Parathyroid adenoma (tissue), 2 donors: ENCODE data around the gene RAP2C.

ENCODE experiments used
- H2AFZ ChIP-seq: fragments of 300-600 bp; sonication (generic); one replicate; pipeline ENCODE4 v1.7.0; 2017; ENCODE audit warnings: antibody characterized with exemption, mild to moderate bottlenecking
- H3K27ac ChIP-seq: fragments of 300-600 bp; sonication (generic); one replicate; pipeline ENCODE4 v1.7.0; 2017
- H3K27me3 ChIP-seq: fragments of 300-600 bp; sonication (generic); one replicate; pipeline ENCODE4 v1.7.0; 2017; ENCODE audit warnings: low read length; ENCODE audit not compliant: control insufficient read depth, insufficient read depth
- H3K36me3 ChIP-seq: fragments of 300-600 bp; sonication (generic); one replicate; pipeline ENCODE4 v1.7.0; 2017; ENCODE audit warnings: low read length; ENCODE audit not compliant: control insufficient read depth, insufficient read depth
- H3K4me1 ChIP-seq: fragments of 300-600 bp; sonication (generic); one replicate; pipeline ENCODE4 v1.7.0; 2017; ENCODE audit warnings: control low read depth
- H3K4me2 ChIP-seq: fragments of 300-600 bp; sonication (generic); one replicate; pipeline ENCODE4 v1.7.0; 2017; ENCODE audit warnings: low read length
- H3K4me3 ChIP-seq: fragments of 300-600 bp; sonication (generic); one replicate; pipeline ENCODE4 v1.7.0; 2017; ENCODE audit warnings: low read depth, low read length
- H3K79me2 ChIP-seq: fragments of 300-600 bp; sonication (generic); one replicate; pipeline ENCODE4 v1.7.0; 2017; ENCODE audit warnings: control low read depth
- H3K9ac ChIP-seq: fragments of 300-600 bp; sonication (generic); one replicate; pipeline ENCODE4 v1.7.0; 2017; ENCODE audit warnings: mild to moderate bottlenecking
- H3K9me3 ChIP-seq: fragments of 300-600 bp; sonication (generic); one replicate; pipeline ENCODE4 v1.7.0; 2017; ENCODE audit warnings: low read length; ENCODE audit not compliant: control insufficient read depth
- CTCF ChIP-seq: fragments of 300-600 bp; sonication (generic); IDR thresholded peaks from one replicate; pipeline ENCODE4 v1.7.0; 2017; ENCODE audit warnings: antibody characterized with exemption, mild to moderate bottlenecking
- donor health status: primary hyperparathyroidism.

RAP2C gene

DNA sequence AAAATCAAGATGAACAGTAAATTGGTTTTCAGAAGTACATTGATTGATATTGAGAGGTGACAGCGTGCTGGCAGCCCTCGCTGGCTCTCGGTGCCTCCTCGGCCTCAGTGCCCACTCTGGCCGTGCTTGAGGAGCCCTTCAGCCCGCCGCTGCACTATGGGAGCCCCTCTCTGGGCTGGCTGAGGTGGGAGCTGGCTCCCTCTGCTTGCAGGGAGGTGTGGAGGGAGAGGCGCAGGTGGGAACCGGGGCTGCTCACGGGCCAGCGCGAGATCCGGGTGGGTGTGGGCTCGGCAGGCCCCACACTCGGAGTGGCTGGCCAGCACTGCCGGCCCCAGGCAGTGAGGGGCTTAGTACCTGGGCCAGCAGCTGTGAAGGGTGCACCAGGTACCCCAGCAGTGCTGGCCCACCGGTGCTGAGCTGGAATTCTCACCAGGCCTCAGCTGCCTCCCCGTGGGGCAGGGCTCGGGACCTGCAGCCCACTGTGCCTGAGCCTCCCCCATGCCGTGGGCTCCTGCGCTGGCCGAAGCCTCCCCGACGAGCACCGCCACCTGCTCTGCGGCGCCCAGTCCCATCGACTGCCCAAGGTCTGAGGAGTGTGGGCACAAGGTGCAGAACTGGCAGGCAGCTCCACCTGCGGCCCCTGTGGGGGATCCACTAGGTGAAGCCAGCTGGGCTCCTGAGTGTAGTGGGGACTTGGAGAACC is 25.2 kb downstream of the RAP2C start:
- no peak overlapping the region for H3K9ac ChIP-seq
- no peak overlapping the region for H3K27ac ChIP-seq
- H2AFZ ChIP-seq: no peak overlapping the region
- H3K4me2 ChIP-seq: no peak overlapping the region
- TF ChIP-seq CTCF: no peak
- H3K27me3 ChIP-seq: no peaks in the 10 kb centered on the region
- H3K4me1 ChIP-seq: peaks cover 11% of the 10 kb centered on the region
- H3K9me3 ChIP-seq: no peaks in the 10 kb centered on the region
- H3K4me3 ChIP-seq: no peak overlapping the region
- H3K36me3 ChIP-seq: no peaks in the 10 kb centered on the region
- no peaks in the 10 kb centered on the region for H3K79me2 ChIP-seq

GRCh38 chrX:132191938-132192337 is 27.3 kb downstream of the RAP2C start:
- Histone ChIP-seq H3K79me2 (no peaks in the 10 kb centered on the region), H3K4me2 (no peak overlapping the region), H3K9me3 (no peaks in the 10 kb centered on the region), H3K27me3 (no peaks in the 10 kb centered on the region), H3K4me1 (peaks cover 11% of the 10 kb centered on the region), H3K27ac (no peak overlapping the region), H3K36me3 (no peaks in the 10 kb centered on the region), H3K4me3 (no peak overlapping the region), H2AFZ (no peak overlapping the region), H3K9ac (no peak overlapping the region)
- TF ChIP-seq CTCF: no peak

DNA sequence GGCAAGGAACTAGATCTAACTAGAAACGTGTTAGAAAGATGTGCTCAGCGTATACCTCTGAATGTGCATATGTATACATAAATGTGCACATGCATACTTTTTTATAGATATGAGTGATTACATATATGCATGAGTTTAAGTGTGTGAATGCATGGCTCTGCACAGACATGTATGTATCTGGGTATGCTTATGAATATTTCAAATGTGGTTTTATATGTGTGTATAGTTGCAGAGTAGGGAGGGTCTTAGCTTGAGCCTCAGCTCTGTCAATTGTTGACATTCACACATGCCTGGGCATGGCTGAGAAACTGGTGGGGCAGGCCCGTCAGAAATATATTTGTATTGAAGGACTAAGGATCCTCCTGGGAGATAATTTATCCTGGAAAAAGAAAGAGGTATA is 31.1 kb downstream of the RAP2C start:
- H3K4me3 ChIP-seq: no peak overlapping the region
- H3K36me3 ChIP-seq: no peaks in the 10 kb centered on the region
- no peaks in the 10 kb centered on the region for H3K9me3 ChIP-seq
- H2AFZ ChIP-seq: no peak overlapping the region
- H3K27ac ChIP-seq: no peak overlapping the region
- no peaks in the 10 kb centered on the region for H3K79me2 ChIP-seq
- H3K4me2 ChIP-seq: no peak overlapping the region
- H3K9ac ChIP-seq: no peak overlapping the region
- H3K4me1 ChIP-seq: no peaks in the 10 kb centered on the region
- no peak for TF ChIP-seq CTCF
- H3K27me3 ChIP-seq: no peaks in the 10 kb centered on the region

- TF ChIP-seq CTCF: no peak
- Histone ChIP-seq H3K9me3 (no peaks in the 10 kb centered on the region), H2AFZ (no peak overlapping the region), H3K27ac (no peak overlapping the region), H3K9ac (no peak overlapping the region), H3K79me2 (no peaks in the 10 kb centered on the region), H3K36me3 (no peaks in the 10 kb centered on the region), H3K4me2 (no peak overlapping the region), H3K4me3 (no peak overlapping the region), H3K27me3 (no peaks in the 10 kb centered on the region), H3K4me1 (no peaks in the 10 kb centered on the region)
Observed at GRCh38 chrX:132187451-132187850, 31.8 kb downstream of the RAP2C start.

GRCh38 chrX:132184871-132185270 is 34.4 kb downstream of the RAP2C start:
- H3K4me1 ChIP-seq: peaks cover 3% of the 10 kb centered on the region
- no peak for TF ChIP-seq CTCF
- no peaks in the 10 kb centered on the region for H3K79me2 ChIP-seq
- H3K27me3 ChIP-seq: no peaks in the 10 kb centered on the region
- H3K27ac ChIP-seq: no peak overlapping the region
- no peak overlapping the region for H3K9ac ChIP-seq
- H3K4me3 ChIP-seq: no peak overlapping the region
- H2AFZ ChIP-seq: no peak overlapping the region
- no peaks in the 10 kb centered on the region for H3K9me3 ChIP-seq
- H3K4me2 ChIP-seq: no peak overlapping the region
- no peaks in the 10 kb centered on the region for H3K36me3 ChIP-seq
